HG03432 (cell line): ENCODE measurements around the gene SPINDOC.
"Not testable (repeated sequence)": the region's sequence is repeated elsewhere in the genome, so short reads cannot be mapped to it uniquely, and the experiment has no call there.

Source experiments
- ATAC-seq: cut with Tn5 transposase; IDR thresholded peaks from one replicate; pipeline ENCODE4 v1.9.1; 2021; ENCODE audit warnings: mild to moderate bottlenecking, moderate library complexity; ENCODE audit not compliant: unreplicated experiment

The SPINDOC gene

DNA sequence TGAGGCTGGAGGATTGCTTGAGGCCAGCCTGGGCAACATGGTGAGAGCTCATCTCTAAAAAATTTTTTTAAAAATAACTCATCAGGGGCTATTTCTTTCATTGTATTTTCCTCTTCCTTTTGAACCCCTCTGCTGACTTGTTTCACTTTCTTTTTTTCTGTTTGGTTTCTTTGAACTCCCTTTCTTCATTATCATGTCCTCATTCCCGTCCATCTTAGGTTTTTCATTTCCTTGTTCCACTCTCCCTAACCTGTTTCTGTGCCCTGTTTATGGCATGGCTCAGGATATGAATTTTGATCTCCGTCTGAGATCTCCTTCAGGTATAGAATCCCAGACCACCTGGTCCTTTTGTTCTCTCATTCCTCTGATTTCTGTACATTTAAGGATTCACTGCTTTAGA lies 38.1 kb downstream of the SPINDOC start:
- no peak for ATAC-seq

- ATAC-seq, result no peak
These were observed 40.2 kb downstream of the SPINDOC start for GRCh38 chr11:63853476-63853875.

DNA sequence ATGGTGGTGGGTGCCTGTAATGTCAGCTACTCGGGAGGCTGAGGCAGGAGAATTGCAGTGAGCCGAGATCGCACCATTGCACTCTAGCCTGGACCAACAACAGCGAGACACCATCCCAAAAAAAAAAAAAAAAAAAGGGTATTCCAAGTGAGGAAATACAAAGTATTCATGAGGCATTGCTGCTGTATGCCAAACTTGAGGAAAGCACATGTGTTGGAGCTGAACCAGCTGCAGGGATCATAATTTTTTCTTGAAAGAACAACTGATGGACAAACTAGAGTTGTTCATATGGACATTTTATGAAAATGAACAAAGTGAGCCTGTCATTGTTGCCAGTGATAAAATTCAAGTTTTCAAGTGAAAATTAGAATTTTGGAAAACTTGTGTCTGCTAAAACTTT lies 41.4 kb downstream of the SPINDOC start:
- no peak for ATAC-seq

GRCh38 chr11:63855975-63856374 lies 42.7 kb downstream of the SPINDOC start:
- no peak for ATAC-seq

DNA sequence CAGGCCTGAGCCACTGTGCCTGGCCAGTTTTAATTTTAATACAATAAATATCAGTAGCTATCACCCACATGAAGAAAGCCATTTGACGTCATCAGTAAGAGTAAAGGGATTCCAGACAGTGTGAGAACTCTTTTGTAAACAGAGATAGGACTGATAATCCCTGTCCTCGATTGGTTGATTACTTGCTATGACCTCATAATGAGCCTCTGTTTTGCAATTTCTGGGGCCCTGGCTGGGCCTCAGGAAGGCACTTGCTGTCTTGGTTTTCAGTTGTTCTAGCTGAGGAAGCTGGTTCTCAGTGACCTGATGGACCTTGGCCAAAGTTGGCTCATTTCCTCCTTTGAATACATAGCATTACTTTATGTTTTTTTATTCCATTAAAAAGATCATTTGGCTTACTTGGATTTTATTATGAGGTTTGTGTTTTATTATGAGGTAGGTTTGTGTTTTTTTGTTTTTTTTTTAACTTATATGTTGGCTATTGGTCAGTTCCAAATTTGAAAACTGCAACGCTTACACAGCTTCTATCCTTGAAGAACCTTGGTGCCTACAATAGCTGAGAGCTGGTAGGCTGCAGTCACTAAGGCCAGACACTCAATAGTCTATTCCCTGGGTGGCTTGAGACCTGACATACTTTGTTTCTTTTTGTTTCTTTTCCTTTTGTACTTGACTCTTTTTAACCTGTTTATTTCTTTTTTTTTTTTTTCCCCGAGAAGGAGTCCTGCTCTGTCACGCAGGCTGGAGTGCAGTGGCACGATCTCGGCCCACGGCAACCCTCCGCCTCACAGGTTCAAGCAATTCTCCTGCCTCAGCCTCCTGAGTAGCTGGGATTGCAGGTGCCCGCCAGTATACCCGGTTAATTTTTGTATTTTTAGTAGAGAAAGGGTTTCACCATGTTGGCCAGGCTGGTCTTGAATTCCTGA lies 45.6 kb downstream of the SPINDOC start:
- no peak for ATAC-seq

- no peak for ATAC-seq
These were observed 49.7 kb downstream of the SPINDOC start for GRCh38 chr11:63862923-63863322.

- not testable (repeated sequence) for ATAC-seq
These were observed 50.4 kb downstream of the SPINDOC start for GRCh38 chr11:63863620-63864019.

- ATAC-seq, result peak; percentile 72
These were observed 53.0 kb downstream of the SPINDOC start for GRCh38 chr11:63866211-63866610.

- ATAC-seq, result no peak
These were observed 54.3 kb downstream of the SPINDOC start for GRCh38 chr11:63867511-63867910.

DNA sequence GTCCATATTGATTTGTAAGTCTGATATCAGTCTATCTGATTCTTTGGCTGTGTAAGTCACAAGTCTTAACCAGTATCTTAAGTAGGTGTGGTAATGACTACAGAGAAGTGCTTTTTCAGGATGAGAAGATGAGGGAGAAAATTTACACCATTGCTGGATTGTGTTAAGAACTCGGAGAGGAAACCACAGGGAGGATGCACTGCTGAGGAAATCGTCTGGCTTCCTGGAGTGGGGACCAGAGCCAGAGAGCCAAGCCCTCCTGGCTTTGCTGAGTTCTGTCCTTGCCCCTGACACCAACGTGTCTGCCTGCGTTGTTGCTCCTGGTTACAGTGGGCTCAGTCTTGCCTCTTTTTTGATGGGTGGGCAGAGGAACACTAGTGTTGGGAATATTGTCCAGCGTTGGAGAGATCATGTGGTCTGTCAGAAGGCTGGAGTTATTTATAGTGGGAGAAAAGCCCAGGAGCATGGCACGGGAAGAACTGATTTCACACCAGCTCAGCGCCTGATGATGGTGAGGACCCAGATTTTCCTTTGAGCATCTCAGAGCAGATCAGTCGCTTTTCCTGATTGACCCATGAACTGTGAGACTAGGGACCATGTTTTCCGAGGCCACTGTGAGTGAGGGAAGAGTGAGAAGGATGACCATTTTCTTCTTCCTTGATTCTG lies 55.3 kb downstream of the SPINDOC start:
- ATAC-seq, result no peak

DNA sequence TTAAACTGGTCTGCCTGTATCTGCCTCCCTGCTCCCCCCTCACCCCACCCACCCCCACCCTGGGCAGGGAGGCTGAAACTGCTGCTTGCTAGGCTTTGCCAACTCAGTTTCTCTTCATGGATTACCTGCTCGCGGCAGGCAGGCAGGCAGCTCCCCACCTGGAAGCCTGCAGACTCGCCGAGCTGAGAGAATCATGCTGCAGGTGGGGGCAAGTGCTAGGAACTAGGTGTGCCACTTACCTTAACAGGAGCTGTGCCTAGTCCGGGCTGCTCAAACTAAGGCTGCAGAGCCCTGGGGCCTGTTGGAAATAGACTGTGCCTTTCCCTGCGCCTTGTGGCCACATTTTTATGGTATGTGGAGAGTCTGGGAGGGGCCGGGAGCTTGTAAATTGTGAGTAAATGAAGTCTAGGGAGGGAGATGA lies 55.9 kb downstream of the SPINDOC start:
- ATAC-seq, result no peak

GRCh38 chr11:63869683-63870082 lies 56.4 kb downstream of the SPINDOC start:
- no peak for ATAC-seq

- ATAC-seq, result no peak
These were observed 57.3 kb downstream of the SPINDOC start for GRCh38 chr11:63870351-63871140.

GRCh38 chr11:63871962-63872799 lies 58.9 kb downstream of the SPINDOC start:
- peak; percentile 89 for ATAC-seq

- ATAC-seq, result no peak
These were observed 59.5 kb downstream of the SPINDOC start for GRCh38 chr11:63872800-63873197.

- ATAC-seq, result no peak
These were observed 60.1 kb downstream of the SPINDOC start for GRCh38 chr11:63873311-63873710.

- no peak for ATAC-seq
These were observed 61.3 kb downstream of the SPINDOC start for GRCh38 chr11:63874511-63874910.

GRCh38 chr11:63875506-63876065 lies 62.3 kb downstream of the SPINDOC start:
- ATAC-seq, result no peak

- no peak for ATAC-seq
These were observed 63.4 kb downstream of the SPINDOC start for GRCh38 chr11:63876616-63877015.
